Activated CD4-positive, alpha-beta T cell treated with anti-CD3 and anti-CD28 coated beads, Interleukin-2, Interleukin-4, amounts not matched to agents 100 ng/mL and 50 ng/mL, durations not matched to agents 16 hours and 8 hours (primary cell): Measurements from ENCODE around the gene KMO.

Experiments used
- DNase-seq: peaks from one replicate; pipeline ENCODE4 v3.0.0-alpha.2; 2020; ENCODE audit warnings: low spot score

Gene KMO

GRCh38 chr1:241596633-241597032 is 64.5 kb downstream of the KMO start:
- DNase-seq: no peak

GRCh38 chr1:241598249-241598648 is 66.1 kb downstream of the KMO start:
- DNase-seq: no peak

DNA sequence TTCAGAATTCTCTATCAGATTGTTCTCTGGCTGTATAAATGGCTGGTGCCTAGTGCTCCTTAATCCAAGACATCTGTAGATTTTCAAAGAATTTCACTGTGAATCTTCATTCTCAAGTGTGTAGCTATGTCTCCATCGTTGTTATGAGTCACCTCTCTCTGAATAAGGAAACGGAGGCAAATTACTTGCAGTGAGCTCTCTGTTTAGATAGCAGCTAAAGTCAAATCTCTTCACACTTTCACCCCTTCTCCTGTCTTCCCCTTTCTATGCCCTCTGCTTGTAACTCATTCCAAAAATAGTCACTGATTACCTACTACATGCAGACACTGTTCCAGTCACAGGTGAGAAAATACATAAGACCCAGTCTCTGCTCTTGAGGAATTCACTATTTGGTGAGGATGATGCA is 68.3 kb downstream of the KMO start:
- peak; percentile 5 for DNase-seq

DNA sequence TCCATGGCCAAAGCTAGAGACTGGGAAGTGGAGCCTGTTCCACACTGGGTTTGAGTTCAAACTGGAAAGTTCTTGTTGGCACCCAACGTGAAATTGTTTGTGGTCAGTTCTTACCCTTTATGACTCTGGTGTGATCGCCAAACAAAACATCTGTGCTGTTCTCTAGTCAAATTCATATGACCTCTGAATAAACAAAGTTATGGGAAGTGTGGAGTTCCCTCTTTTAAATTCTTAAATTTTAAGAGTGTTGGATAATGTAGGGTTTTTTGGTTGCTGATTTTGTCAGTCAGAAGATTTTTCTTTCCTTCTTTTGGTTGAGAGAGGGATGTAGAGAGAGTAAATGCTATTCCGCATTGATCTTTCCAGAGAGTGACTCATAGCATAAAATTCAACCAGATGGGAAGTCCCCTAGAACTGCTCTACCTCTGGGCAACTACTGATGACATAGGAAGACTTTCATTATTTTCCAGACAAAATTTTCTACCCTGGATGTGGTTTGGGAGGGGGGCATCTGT is 71.6 kb downstream of the KMO start:
- DNase-seq: no peak

- no peak for DNase-seq
Measured at GRCh38 chr1:241605146-241605805, 73.1 kb downstream of the KMO start.

DNA sequence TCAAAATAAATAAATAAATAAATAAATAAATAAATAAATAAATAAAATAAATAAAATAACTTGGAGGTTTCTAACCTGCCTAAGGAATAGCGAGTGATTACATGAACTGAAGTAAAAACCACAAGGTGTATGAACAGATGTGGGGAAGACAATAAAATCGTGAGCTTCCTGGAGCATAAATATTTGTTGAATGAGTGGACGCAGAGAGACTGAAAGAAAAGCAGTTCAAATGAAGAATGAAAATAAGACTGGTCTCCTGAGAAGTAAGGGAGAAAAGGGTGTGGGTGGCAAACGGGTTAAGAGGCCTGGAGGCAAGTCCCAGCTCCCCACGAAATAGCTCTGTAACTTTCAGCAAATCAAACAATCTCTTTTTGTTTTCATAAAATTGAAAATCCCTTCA is 74.4 kb downstream of the KMO start:
- DNase-seq: no peak

DNA sequence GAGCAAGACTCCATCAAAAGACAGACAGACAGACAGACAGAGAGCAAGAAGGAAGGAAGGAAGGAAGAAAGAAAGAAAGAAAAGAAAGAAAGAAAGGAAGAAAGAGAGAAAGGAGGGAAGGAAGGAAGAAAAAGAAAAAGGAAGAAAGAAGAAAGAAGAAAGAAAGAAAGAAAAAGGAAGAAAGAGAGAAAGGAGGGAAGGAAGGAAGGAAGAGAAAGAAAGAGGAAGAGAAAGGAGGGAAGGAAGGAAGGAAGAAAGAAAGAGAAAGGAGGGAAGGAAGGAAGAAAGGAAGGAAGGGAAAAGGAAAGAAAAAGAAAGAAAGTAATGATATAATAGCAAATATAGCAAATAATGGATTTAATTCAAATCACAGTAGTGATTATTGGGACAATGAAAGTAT is 75.3 kb downstream of the KMO start:
- DNase-seq: no peak

DNA sequence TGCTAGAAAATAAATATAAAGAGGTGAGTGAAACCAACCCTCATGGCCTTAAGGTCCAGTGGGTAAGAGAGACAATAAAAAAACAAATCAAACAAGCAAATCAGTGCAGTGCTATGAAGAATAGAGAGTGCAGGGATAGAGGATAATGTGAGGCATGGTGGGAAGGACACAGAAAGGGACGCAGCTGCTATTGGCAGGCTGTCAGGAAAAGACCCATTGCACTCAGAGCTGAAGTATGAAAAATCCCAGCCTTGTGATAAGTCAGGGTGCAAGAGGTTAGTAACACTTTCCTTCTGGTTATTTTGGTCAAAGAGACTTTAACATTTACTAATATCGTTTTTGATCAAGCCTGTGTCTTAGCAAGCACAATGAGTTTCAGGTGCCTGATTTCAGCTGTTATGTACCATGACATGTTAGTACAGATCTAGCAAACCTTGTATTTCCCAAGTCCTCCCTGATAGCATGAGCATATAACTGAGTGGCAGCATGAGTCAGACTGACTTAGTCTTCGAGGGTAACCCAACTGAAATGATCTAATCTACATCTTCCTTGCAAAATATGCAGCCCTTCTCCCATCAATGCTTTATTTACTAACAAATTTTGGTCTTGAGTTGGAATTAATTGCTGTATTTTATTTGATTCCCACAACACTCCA is 76.3 kb downstream of the KMO start:
- DNase-seq: peak; percentile 8

- no peak for DNase-seq
Measured at GRCh38 chr1:241610056-241610815, 78.1 kb downstream of the KMO start.

GRCh38 chr1:241611063-241611462 is 78.9 kb downstream of the KMO start:
- DNase-seq: peak; percentile 52

DNA sequence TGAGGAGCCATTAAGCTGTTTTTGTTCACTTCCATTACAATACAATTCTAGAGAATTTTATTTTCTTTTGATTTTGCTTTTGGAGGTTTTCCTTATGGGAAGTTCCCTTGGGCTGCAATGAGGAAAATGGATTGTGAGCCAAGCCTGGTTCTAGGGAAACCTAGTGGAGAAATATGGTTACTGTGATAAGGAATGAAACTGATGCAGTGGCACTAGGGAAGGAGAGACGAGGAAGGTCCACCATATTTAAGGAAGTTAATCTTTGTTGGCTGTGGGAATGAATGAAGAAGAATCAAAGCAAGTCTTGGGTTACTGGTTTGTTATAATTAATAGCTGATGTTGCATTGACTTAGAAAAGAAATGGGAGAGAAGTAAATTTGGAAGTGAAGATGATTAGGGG is 79.6 kb downstream of the KMO start:
- no peak for DNase-seq

DNA sequence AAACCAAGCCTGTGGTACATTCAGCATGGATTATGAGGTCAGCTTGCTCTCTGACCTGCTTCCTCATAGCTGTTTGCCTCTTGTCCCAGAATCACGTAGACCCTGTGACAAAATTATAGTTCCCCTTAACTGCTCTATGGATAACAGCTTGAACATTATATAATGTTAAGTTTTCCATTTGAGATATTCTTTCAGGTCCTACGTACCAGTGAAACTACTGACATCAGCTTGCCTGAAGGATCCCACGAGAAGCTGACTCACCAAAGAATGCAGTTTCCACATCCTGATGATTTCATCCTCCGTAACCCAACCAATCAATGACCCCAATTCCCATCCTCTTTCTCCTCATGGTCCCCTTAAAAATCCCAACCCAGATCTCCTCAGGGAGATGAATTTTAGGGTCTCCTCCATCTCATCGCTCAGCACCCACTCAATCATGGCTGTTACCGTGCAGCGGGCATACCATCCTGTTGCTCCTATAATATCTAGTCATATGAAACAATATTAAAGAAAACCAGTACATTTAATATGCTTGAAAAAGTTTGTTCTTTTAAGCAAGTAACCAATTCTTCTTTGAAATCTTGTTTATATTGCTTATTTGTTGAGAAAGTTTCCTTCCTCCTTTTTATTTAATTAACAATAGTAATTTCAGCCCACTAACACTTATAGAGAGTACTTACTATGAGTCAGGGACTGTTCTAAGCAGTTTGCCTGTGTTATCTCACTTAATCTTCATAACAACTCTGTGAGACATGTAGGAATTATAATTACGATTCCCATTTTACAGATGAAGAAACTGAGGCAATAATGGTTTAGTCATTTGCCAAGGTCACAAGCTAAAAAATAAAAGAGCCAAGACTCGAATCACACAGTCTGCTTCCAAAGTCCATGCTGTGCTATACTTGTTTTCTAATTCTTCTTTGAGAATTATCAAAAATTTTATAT is 80.6 kb downstream of the KMO start:
- DNase-seq: peak; percentile 12

GRCh38 chr1:241614144-241614543 is 82.0 kb downstream of the KMO start:
- no peak for DNase-seq

- DNase-seq: no peak
Measured at GRCh38 chr1:241614572-241614971, 82.4 kb downstream of the KMO start.

DNA sequence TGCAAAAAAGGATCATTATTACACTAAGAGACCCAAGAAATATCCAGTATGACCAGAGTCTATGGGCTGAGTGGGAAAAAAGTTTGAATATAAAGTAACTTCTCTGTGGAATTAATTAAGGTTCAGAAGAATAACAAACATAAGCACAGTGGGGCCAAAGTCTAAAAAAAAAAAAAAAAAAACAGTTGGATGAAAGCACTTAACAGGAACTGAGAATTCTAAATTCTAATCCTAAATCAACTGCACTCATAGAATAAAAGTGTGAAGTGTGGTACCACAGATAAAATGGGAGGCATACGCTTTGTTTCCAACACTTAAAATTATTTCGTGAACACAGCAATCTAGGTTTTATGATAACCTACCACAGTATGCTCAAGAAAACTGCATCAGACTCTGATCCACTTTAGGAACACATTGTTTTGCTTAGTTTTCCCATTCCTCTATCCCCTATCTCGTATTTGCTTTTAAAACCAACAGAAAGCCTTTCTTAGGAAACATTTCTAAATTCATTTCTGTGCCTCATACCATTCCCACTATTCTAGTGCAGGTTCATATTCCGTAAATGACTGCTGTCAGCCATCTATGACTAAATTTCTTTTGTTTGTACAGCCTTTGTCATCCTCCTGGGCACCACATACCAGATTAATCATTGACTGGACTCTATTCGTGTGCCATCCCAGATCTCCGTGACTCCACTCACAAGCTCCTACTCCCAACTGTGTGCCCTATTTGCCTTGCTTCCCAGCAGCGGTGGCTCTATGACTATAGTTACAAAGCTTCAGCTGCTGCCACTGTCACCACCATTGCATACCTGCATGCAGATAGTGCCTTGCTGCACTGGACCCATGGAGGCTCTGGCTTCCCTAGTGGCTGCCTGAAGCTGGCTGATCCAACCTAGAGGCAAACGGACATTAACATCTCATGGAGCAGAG is 83.1 kb downstream of the KMO start:
- DNase-seq: no peak

DNA sequence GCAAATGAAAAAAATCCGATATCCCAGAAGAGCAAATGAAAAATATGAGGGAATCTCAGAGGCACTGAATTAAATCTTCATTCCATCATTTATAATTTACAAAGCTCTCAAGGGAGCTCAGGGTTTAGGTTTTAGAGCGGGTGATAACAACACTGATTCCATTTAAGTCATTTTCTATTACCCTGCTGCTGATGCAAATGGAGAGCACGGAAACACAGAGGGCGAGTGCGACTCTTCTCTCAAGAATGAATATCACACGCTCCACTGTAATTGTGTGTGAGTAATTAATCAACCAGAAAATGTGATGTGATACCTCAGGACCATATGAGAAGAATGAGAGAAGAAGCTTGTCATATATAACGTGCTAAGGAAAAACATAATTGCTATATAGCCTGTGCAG is 85.2 kb downstream of the KMO start:
- no peak for DNase-seq

GRCh38 chr1:241622669-241623068 is 90.5 kb downstream of the KMO start:
- no peak for DNase-seq

DNA sequence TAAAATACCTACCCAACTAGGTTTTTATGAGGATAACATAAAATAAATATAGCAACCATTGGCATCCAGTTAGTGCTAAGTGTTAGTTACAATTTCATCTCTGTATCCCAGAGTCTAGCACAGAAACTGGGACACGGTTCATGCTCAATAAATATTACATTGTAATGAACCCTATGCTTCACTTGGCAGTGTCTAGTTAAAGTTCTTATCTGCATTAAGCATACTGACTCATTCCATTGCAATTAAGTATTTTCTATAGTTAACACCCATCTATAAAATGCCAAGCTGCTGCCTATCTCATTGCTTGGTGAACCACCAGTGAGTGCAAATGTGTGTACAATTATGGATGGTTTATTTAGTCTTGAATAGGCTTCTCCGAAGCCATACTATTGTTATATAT is 92.8 kb downstream of the KMO start:
- no peak for DNase-seq

DNA sequence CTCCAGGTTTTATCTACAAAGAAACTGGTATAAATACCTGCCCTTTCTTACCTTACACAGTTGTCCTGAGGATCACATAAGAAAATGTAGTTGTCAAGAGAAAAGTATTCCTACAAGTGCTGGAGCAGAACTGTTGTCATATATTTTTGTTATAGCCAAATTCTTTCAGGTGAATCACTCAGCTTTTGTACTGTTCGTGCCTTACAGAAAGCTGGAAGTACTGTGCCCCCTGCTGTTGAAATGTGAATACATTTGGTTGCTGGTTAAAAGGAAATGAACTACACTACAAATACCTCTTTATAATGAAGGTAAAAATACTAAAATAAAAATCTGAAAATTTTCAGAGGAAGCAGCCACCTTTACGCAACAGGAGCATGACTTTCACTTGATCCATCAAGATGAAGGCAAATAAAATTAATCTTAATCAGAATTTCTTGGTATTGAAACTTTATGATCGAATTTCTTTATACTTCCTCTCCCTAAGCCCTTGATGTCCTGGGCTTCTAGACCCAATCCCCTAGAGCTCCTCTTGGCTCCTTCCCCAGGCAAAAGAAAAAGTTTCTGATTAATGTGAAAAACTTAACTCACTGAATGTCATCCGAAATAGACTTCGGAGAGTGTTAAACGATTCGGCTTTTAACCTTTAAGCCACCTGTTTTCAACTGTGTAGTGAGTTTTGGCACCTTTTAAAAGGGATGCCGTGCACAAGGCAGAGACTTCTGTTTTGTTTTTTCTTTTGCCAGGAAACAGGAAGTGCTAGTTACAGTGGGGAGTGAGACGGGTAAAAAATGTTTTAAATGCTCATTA is 95.5 kb downstream of the KMO start:
- peak; percentile 51 for DNase-seq

GRCh38 chr1:241630005-241630404 is 97.8 kb downstream of the KMO start:
- DNase-seq: no peak
